ENCODE measurements around the gene TESMIN.

- no peak for TF ChIP-seq FOXP2 (optimal IDR thresholded peaks at IDR 0.05; ENCODE audit: control extremely low read depth, extremely low read length, insufficient read depth)
- no peak for TF ChIP-seq POLR2AphosphoS5 (IDR thresholded peaks at IDR 0.05; ENCODE audit: borderline replicate concordance, low read depth, low read length)
- TF ChIP-seq EZH2 (IDR thresholded peaks at IDR 0.05), result no peak
Observed at GRCh38 chr11:68673306-68673945, 77.9 kb downstream of the TESMIN start.

Measured in SK-N-MC (cell line).